Heart left ventricle (tissue), 16 donors: ENCODE data around the gene PIP5K1B. TPM values are rescaled to one million over a fixed set of nuclear protein-coding genes. Genes with fewer than 3 reads are reported as not detected.

ENCODE experiments used
- ATAC-seq, 4 donors: fragments of 200-7000 bp; cut with Tn5 transposase; one replicate each; pipeline ENCODE4 v1.9.1; 2020 to 2022; ENCODE audit warnings: moderate library complexity in 4 of 4, mild to moderate bottlenecking in 3 of 4, moderate number of reproducible peaks in 1 of 4
- DNase-seq, 5 donors: peaks; one replicate each; pipeline ENCODE4 v3.0.0-alpha.2; 2020
- H3K27ac ChIP-seq, 12 donors: fragments of 200-600 bp; sonication (generic) in 4 of 12; one replicate each; pipeline versions ENCODE4 v1.5.0 to v1.8.0; 2016 to 2022; ENCODE audit warnings: mild to moderate bottlenecking in 2 of 12
- H3K27me3 ChIP-seq, 9 donors: fragments of 200-600 bp; sonication (generic) in 2 of 9; one replicate each; pipeline versions ENCODE4 v1.5.1 to v1.8.0; 2016 to 2022; ENCODE audit warnings: mild to moderate bottlenecking in 3 of 9
- H3K36me3 ChIP-seq, 9 donors: fragments of 200-600 bp; sonication (generic) in 2 of 9; one replicate each; pipeline versions ENCODE4 v1.5.0 to v1.8.0; 2018 to 2022; ENCODE audit warnings: mild to moderate bottlenecking in 2 of 9
- H3K4me1 ChIP-seq, 12 donors: fragments of 200-600 bp; sonication (generic) in 4 of 12; one replicate each; pipeline versions ENCODE4 v1.5.0 to v1.8.0; 2016 to 2022; ENCODE audit warnings: mild to moderate bottlenecking in 3 of 12
- H3K4me3 ChIP-seq, 12 donors: fragments of 200-600 bp; sonication (generic) in 4 of 12; one replicate each; pipeline versions ENCODE4 v1.5.0 to v1.8.0; 2017 to 2022; ENCODE audit warnings: mild to moderate bottlenecking in 9 of 12, moderate library complexity in 4 of 12
- H3K9me3 ChIP-seq, 12 donors: fragments of 200-600 bp; sonication (generic) in 4 of 12; one replicate each; pipeline versions ENCODE4 v1.5.0 to v1.8.0; 2016 to 2022; ENCODE audit warnings: mild to moderate bottlenecking in 1 of 12
- POLR2A ChIP-seq, 2 donors: fragments of 450-650 bp; IDR thresholded peaks; one replicate each; pipeline ENCODE4 v1.6.1; 2017; ENCODE audit warnings: antibody characterized with exemption in 2 of 2, mild to moderate bottlenecking in 2 of 2, moderate library complexity in 2 of 2
- WGBS, 4 donors: extraction: QIAGEN DNeasy Blood & Tissue Kit in 2 of 4; methylation state at CpG; one replicate each; pipeline versions ENCODE4 v1.1.5 to v1.1.7; 2013 to 2018; 5-methylcytosine and 5-hydroxymethylcytosine counted together
- intact Hi-C, 10 donors: fragments of 100-400 bp; cut with DNase I; formaldehyde crosslinking; loops; one replicate each; pipeline versions ENCODE4 v1.11.1 to v1.14.2; 2022
- polyA plus RNA-seq, 2 donors: library from polyadenylated mRNA; stranded (reverse); fragments of 200-250 nt; gene quantifications; one replicate each; pipeline ENCODE4 v1.2.3, GENCODE V29; 2013
- total RNA-seq, 9 donors: library from RNA; depleted of rRNA in 2 of 9; stranded (reverse); fragments of >200 nt in 2 of 9; fragmentation: NEBNext Ultra II Directional in 3 of 9; extraction: Animal tissue kit (Norgen Biotek cat#: 25700) in 3 of 9; gene quantifications; one replicate each; pipeline versions ENCODE4 v1.1.0 to v1.2.4, GENCODE V29; 2016 to 2023
- TF ChIP-seq, protein P1 (sequence below), 12 donors: fragments of 200-600 bp; sonication (generic) in 4 of 12; IDR thresholded peaks; one replicate each; pipeline versions ENCODE4 v1.5.0 to v1.8.0; 2018 to 2022; ENCODE audit warnings: antibody characterized with exemption in 12 of 12, mild to moderate bottlenecking in 5 of 12
- donor health status: ischemic (EF 13 %, LVEDD 7.1; RV severe dilation, severe dysfunction).
- donor health status: healthy with polysubstance abuse.
- donor health status: DM: no; HTN: yes; CAD: no.
- donor health status: DM: no; HTN: no; CAD: no.
- donor health status: ischemic (EF 25% LVEDD 6.9; RV normal size, moderate dysfunction).
- donor health status: ischemic (EF 25% LVEDD 5.7; RV mildly dilated, moderate dysfunction).
- donor health status: healthy.
- donor health status: DM: yes; HTN: yes; CAD: no.
- donor health status: ischemic (EF 35%, LVEDD 5.7; RV mildly dilated, moderate dysfunction).
- donor health status: nonischemic (EF 11% LVEDD 7.7; RV severe dilation, severe dysfunction).
- donor health status: DM: yes; HTN: yes; CAD: no.
- donor health status: PGD.
- donor health status: ischemic (EF 29% LVEDD 5.4; RV normal size, mild dysfunction).
- donor health status: nonischemic (EF 23%, LVEDD 6.1; RV moderate dilation, normal function).

The PIP5K1B gene
- total and polyA plus RNA-seq, 11 donors: 8.6 to 68.0 (median 47.5) TPM

DNA sequence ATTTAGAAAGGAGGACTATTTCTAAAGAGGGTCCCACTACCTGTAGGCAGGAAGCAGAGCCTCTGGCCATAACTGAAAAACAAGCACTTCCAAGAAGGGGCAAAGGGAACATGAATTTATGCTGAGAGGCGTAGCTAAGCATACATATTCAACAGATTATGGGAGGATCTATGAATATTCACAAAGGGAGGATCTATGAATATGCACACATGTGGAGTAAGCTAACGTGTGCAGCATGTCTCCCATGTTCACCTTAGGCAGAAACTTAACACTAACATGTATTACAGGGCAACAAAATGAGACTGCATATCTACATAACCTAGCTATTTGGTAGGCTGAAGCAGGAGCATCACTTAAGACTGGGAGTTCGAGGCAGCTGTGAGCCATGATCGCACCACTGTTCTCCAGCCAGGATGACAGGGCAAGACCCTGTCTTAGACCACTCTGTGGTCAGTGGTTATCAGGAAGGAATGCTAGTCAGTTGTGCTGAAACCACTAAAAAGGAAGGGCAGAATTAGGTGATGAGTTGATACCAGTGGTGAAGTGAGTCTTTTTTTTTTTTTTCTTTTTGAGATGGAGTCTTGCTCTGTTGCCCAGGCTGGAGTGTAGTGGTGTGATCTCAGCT is 351.3 kb downstream of the PIP5K1B start:
- no peaks in the 10 kb centered on the region for H3K9me3 ChIP-seq
- no peak overlapping the region for H3K4me3 ChIP-seq
- no peak for DNase-seq
- intact Hi-C loops: loop anchor here in 3 of 10 donors (5.0 to 10.0 kb wide), 4 partner anchors 61 to 498 kb away; no protein-coding TSS in a partner anchor
- H3K27ac ChIP-seq: no peak overlapping the region
- no peak for TF ChIP-seq POLR2A (IDR thresholded peaks at IDR 0.05)
- TF ChIP-seq, protein P1, sequence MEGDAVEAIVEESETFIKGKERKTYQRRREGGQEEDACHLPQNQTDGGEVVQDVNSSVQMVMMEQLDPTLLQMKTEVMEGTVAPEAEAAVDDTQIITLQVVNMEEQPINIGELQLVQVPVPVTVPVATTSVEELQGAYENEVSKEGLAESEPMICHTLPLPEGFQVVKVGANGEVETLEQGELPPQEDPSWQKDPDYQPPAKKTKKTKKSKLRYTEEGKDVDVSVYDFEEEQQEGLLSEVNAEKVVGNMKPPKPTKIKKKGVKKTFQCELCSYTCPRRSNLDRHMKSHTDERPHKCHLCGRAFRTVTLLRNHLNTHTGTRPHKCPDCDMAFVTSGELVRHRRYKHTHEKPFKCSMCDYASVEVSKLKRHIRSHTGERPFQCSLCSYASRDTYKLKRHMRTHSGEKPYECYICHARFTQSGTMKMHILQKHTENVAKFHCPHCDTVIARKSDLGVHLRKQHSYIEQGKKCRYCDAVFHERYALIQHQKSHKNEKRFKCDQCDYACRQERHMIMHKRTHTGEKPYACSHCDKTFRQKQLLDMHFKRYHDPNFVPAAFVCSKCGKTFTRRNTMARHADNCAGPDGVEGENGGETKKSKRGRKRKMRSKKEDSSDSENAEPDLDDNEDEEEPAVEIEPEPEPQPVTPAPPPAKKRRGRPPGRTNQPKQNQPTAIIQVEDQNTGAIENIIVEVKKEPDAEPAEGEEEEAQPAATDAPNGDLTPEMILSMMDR (IDR thresholded peaks at IDR 0.05): no peak
- H3K27me3 ChIP-seq: no peaks in the 10 kb centered on the region
- no peak for ATAC-seq
- peaks cover 0 to 40% (median 10%) of the 10 kb centered on the region in 9 donors for H3K36me3 ChIP-seq
- WGBS, 4 donors: 93 to 97% (median 94%) methylated on average over 4 of the region's 4 CpGs
- H3K4me1 ChIP-seq: peaks cover 0 to 12% (median 0%) of the 10 kb centered on the region in 12 donors

DNA sequence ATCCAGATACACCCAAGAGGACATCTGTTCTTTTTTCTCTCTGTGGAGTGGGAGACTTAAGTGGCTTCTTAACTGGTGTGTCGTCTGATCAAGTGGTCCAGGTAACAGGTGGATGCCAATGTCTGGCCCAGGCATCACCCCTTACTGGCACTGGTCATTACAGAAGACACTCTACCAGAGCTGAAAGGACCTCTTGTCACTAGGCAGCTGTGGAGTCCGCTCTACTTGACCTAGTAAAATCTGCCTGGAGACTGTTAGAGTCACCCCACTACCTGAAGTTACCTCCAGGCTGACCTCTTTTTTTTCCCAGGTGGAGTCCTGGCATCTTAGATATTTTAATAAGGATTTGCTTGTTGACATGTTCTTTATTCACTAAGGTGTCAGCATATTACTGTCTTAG is 353.1 kb downstream of the PIP5K1B start:
- H3K36me3 ChIP-seq: peaks cover 0 to 39% (median 9%) of the 10 kb centered on the region in 9 donors
- H3K9me3 ChIP-seq: no peaks in the 10 kb centered on the region
- H3K27me3 ChIP-seq: no peaks in the 10 kb centered on the region
- peaks cover 0 to 12% (median 0%) of the 10 kb centered on the region in 12 donors for H3K4me1 ChIP-seq
- WGBS, 4 donors: 70 to 81% (median 77%) methylated on average over 2 of the region's 2 CpGs
- no peak overlapping the region for H3K27ac ChIP-seq
- TF ChIP-seq, protein P1 (IDR thresholded peaks at IDR 0.05): no peak
- TF ChIP-seq POLR2A (IDR thresholded peaks at IDR 0.05): no peak
- H3K4me3 ChIP-seq: no peak overlapping the region
- intact Hi-C loops: loop anchor here in 3 of 10 donors (5.0 to 10.0 kb wide), 4 partner anchors 59 to 497 kb away; no protein-coding TSS in a partner anchor
- ATAC-seq (no peak), DNase-seq (no peak)

Other genes with a start within 250 kb of the PIP5K1B start
- gene TMEM252, start 164.4 kb upstream of the PIP5K1B start, total RNA-seq: not detected
- not detected for gene TMEM252, start 164.4 kb upstream of the PIP5K1B start, polyA plus RNA-seq